GM23338 (cell line): ENCODE data around the gene BTRC. TPM values are rescaled to one million over a fixed set of nuclear protein-coding genes. Genes with fewer than 3 reads are reported as not detected.

Experiments
- CREB1 ChIP-seq: fragments of 250-450 bp; sonication (Bioruptor Pico); IDR thresholded peaks from 2 replicates; pipeline ENCODE4 v1.5.0; 2020; ENCODE audit warnings: low read depth, mild to moderate bottlenecking, moderate library complexity
- ETS1 ChIP-seq: IDR thresholded peaks from 2 replicates; pipeline ENCODE4 v1.6.1; 2016; ENCODE audit warnings: antibody characterized with exemption
- EZH2 ChIP-seq: fragments of 200-600 bp; sonication (generic); IDR thresholded peaks from one replicate; pipeline ENCODE4 v1.8.0; 2017; ENCODE audit warnings: antibody characterized with exemption, mild to moderate bottlenecking, low read depth; ENCODE audit not compliant: unreplicated experiment
- JUNB ChIP-seq: IDR thresholded peaks from one replicate; pipeline ENCODE4 v1.6.1; 2016; ENCODE audit warnings: antibody characterized with exemption; ENCODE audit not compliant: unreplicated experiment
- NANOG ChIP-seq: IDR thresholded peaks from 2 replicates; pipeline ENCODE4 v1.6.1; 2016; ENCODE audit warnings: antibody characterized with exemption, borderline replicate concordance
- STAT1 ChIP-seq: IDR thresholded peaks from one replicate; pipeline ENCODE4 v1.6.1; 2016; ENCODE audit warnings: antibody characterized with exemption; ENCODE audit not compliant: unreplicated experiment
- ZNF114 ChIP-seq: fragments of 250-450 bp; sonication (Bioruptor Pico); IDR thresholded peaks from 2 replicates; pipeline ENCODE4 v1.5.0; 2020; ENCODE audit warnings: mild to moderate bottlenecking, moderate library complexity
- ZNF331 ChIP-seq: fragments of 250-450 bp; sonication (Bioruptor Pico); IDR thresholded peaks from 2 replicates; pipeline ENCODE4 v1.5.0; 2020; ENCODE audit warnings: low read depth, mild to moderate bottlenecking, moderate library complexity
- ZNF462 ChIP-seq: fragments of 250-450 bp; sonication (Bioruptor Pico); IDR thresholded peaks from 2 replicates; pipeline ENCODE4 v1.5.0; 2020; ENCODE audit warnings: mild to moderate bottlenecking, moderate library complexity
- polyA plus RNA-seq: library from polyadenylated mRNA; unstranded; fragments of >200 nt; fragmentation: Nextera tagmentation; extraction: Ambion mirVana; gene quantifications from 2 replicates; pipeline ENCODE4 v1.2.1, GENCODE V29; 2016
- total RNA-seq: library from RNA; depleted of rRNA; stranded (reverse); fragments of >200 nt; shearing (Covaris generic); gene quantifications from 2 replicates; pipeline ENCODE4 v1.2.3, GENCODE V29; 2014

The BTRC gene
- total and polyA plus RNA-seq, 2 experiments from 2014 or later: 10.0 to 17.5 TPM

GRCh38 chr10:101364721-101365120, 10.8 kb downstream of the BTRC start (continued):
- TF ChIP-seq ZNF462 (no peak), EZH2 (no peak), STAT1 (no peak), JUNB (no peak), NANOG (no peak), ETS1 (no peak), CREB1 (no peak), ZNF331 (CRISPR knock-in tag) (no peak), ZNF114 (CRISPR knock-in tag) (no peak)
